AG04449 (cell line): ENCODE measurements around the gene MCEMP1.
"Not testable (repeated sequence)": the region's sequence is repeated elsewhere in the genome, so short reads cannot be mapped to it uniquely, and the experiment has no call there.

Experiments used
- CTCF ChIA-PET: fragments of 350-600 bp; formaldehyde crosslinking; extraction: SDS; loops from one replicate; lab custom pipeline; 2021; ENCODE audit warnings: antibody characterized with exemption; lab: Yijun Ruan, JAX
- POLR2A ChIA-PET: fragments of 400-600, 350-600 bp; formaldehyde crosslinking; extraction: SDS; loops from one replicate; lab custom pipeline; 2020; ENCODE audit warnings: antibody characterized with exemption, inconsistent platforms; lab: Yijun Ruan, JAX
- DNase-seq: peaks from one replicate; pipeline ENCODE4 v3.0.0-alpha.2; 2010; ENCODE audit warnings: low read depth, low spot score
- H3K4me3 ChIP-seq: 2 replicates; pipeline ENCODE4 v1.5.1; 2011; ENCODE audit warnings: low read depth, mild to moderate bottlenecking, control low read depth, low read length
- TF ChIP-seq, protein P1 (sequence below): IDR thresholded peaks from one replicate; pipeline ENCODE4 v1.5.1; 2011; ENCODE audit warnings: mild to moderate bottlenecking, moderate library complexity, low read length, control low read depth, inconsistent platforms; ENCODE audit not compliant: insufficient read depth; ENCODE audit errors: missing control alignments

Gene MCEMP1

GRCh38 chr19:7642295-7643030 lies 34.4 kb upstream of the MCEMP1 start:
- no peak overlapping the region for H3K4me3 ChIP-seq
- POLR2A ChIA-PET, result no interaction called here
- CTCF ChIA-PET, result interaction anchor here (1.6 to 2.8 kb wide), 2 partner anchors 8 to 39 kb away, joined by 5 to 18 read pairs; partner anchors contain the start of gene TRAPPC5
- TF ChIP-seq, protein P1, sequence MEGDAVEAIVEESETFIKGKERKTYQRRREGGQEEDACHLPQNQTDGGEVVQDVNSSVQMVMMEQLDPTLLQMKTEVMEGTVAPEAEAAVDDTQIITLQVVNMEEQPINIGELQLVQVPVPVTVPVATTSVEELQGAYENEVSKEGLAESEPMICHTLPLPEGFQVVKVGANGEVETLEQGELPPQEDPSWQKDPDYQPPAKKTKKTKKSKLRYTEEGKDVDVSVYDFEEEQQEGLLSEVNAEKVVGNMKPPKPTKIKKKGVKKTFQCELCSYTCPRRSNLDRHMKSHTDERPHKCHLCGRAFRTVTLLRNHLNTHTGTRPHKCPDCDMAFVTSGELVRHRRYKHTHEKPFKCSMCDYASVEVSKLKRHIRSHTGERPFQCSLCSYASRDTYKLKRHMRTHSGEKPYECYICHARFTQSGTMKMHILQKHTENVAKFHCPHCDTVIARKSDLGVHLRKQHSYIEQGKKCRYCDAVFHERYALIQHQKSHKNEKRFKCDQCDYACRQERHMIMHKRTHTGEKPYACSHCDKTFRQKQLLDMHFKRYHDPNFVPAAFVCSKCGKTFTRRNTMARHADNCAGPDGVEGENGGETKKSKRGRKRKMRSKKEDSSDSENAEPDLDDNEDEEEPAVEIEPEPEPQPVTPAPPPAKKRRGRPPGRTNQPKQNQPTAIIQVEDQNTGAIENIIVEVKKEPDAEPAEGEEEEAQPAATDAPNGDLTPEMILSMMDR, result no peak
- no peak for DNase-seq

GRCh38 chr19:7643031-7643415 lies 33.9 kb upstream of the MCEMP1 start:
- POLR2A ChIA-PET, result no interaction called here
- H3K4me3 ChIP-seq, result no peak overlapping the region
- TF ChIP-seq, protein P1, result no peak
- DNase-seq, result no peak
- CTCF ChIA-PET, result interaction anchor here (2.8 kb wide), 1 partner anchor 8 kb away, joined by 18 read pairs; no protein-coding TSS in a partner anchor

DNA sequence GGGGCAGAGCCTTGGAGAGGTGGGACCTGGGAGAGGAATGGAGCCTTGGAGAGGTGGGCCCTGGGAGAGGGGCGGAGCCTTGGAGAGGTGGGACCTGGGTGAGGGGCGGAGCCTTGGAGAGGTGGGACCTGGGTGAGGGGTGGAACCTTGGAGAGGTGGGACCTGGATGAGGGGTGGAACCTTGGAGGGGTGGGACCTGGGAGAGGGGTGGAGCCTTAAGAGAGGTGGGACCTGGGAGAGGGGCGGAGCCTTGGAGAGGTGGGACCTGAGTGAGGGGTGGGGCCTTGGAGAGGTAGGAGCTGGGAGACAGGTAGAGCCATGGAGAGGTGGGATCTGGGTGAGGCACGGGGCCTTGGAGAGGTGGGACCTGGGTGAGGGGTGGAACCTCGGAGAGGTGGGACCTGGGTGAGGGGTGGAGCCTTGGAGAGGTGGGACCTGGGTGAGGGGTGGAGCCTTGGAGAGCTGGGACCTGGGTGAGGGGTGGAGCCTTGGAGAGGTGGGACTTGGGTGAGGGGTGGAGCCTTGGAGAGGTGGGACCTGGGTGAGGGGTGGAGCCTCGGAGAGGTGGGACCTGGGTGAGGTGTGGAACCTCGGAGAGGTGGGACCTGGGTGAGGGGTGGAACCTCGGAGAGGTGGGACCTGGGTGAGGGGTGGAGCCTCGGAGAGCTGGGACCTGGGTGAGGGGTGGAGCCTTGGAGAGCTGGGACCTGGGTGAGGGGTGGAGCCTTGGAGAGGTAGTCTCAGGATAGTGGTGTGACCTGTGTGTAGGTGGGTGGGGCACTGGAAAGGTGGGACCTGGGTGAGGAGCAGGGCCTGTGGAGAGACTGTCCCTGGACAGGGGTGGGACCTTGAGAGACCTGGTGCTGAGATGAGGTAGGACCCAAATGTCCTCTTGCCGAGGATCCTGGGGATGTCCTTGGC lies 33.0 kb upstream of the MCEMP1 start:
- POLR2A ChIA-PET, DNase-seq, H3K4me3 ChIP-seq: not testable (repeated sequence)
- CTCF ChIA-PET, result interaction anchor here (1.1 kb wide), 1 partner anchor 157 kb away, joined by 3 read pairs; no protein-coding TSS in a partner anchor

DNA sequence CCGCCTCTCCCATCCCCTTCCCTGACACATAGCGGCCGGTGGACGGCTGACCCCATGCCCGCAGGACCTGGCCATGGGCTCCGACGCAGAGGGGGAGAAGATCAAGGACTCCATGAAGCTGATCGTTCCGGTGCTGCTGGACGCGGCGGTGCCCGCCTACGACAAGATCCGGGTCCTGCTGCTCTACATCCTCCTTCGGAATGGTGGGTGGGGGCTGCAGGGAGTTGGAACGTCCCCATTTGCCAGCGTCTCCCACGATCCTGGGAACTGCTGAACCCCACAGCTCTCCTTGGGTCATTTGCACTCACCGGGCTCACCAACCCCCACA lies 32.4 kb upstream of the MCEMP1 start:
- ChIA-PET CTCF (interaction anchor here (1.1 kb wide), 1 partner anchor 156 kb away, joined by 3 read pairs; no protein-coding TSS in a partner anchor), POLR2A (no interaction called here)
- TF ChIP-seq, protein P1, result no peak
- no peak overlapping the region for H3K4me3 ChIP-seq
- no peak for DNase-seq

DNA sequence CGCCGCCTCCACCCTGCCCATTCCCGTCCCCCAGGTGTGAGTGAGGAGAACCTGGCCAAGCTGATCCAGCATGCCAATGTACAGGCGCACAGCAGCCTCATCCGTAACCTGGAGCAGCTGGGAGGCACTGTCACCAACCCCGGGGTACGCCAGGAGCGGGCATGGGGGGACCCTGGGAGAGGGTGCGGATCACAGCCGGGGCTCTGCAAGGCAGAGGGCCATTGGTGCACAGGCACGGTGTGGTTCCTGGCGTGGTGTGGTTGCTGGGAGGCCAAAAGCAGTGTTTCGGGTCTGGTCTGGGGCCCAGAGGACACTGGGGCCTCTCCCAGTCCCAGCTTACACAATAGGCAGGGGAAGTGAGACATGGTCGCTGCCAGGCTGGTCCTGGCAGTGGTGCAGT lies 31.7 kb upstream of the MCEMP1 start:
- ChIA-PET CTCF (no interaction called here), POLR2A (no interaction called here)
- no peak for DNase-seq
- TF ChIP-seq, protein P1, result no peak
- H3K4me3 ChIP-seq, result no peak overlapping the region

DNA sequence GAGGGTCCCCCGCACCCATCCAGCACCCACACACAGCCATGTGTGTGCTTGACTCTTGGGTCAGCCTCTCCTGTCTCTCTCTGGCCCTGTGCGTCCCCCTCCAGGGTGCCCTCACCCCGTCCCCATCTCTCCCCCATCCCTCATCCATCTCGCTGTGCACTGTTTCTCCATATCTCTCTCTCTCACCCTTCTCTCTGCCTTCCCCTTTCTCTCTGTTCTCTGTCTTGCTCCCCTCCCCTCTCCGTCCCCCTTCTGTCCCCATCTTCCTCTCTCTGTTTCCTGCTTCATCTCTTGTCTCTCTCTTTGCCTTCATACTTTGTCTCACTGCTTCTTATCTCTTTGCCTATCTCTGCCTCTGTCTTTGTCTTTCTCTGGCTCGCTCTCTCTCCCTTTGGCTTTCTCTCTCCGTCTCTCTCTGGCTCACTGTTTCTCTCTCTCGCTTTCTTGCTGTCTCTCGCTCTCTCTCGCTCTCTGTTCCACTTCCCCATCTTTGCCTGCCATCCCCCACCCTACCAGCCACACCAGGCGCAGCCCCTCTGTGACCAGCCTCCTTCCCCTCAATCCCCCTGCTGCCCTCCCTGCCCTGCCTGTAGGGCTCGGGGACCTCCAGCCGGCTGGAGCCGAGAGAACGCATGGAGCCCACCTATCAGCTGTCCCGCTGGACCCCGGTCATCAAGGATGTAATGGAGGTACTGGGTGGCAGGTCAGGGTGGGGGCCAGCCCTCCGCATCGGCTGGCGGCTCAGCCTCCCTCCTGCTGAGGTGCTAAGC lies 31.0 kb upstream of the MCEMP1 start:
- POLR2A ChIA-PET, result no interaction called here

More for the DNA sequence above, 31.0 kb upstream of the MCEMP1 start:
- CTCF ChIA-PET, result no interaction called here
- H3K4me3 ChIP-seq, result no peak overlapping the region
- DNase-seq, result no peak
- TF ChIP-seq, protein P1, result no peak
